HepG2 (cell line): ENCODE results near the gene PADI2. TPM values are rescaled to one million over a fixed set of nuclear protein-coding genes. Genes with fewer than 3 reads are reported as not detected.

Experiments used
- ATAC-seq: fragments of 200-7000 bp; cut with Tn5 transposase; 3 replicates; pipeline ENCODE4 v1.9.1; 2020; ENCODE audit warnings: mild to moderate bottlenecking, moderate library complexity
- BruUV-seq: library from RNA; stranded (reverse); fragments of 400-500 nt; replicated peaks from 2 replicates; lab custom pipeline; 2021; lab: Mats Ljungman, UMichigan
- CTCF ChIA-PET: fragments of 300-600 bp; formaldehyde crosslinking; extraction: SDS; loops from one replicate; lab custom pipeline; 2021; ENCODE audit warnings: low total read pairs, inconsistent platforms, low intra/inter-chr PET ratio; lab: Yijun Ruan, JAX
- POLR2A ChIA-PET: fragments of 350-600 bp; sonication (Branson Sonifier 250); formaldehyde crosslinking; loops from one replicate; lab custom pipeline; 2020; ENCODE audit warnings: antibody characterized with exemption, inconsistent platforms; lab: Yijun Ruan, JAX
- DNase-seq: peaks from one replicate; pipeline ENCODE4 v3.0.0-alpha.2; 2015; ENCODE audit warnings: low spot score
- FAIRE-seq: peaks from 3 replicates; lab custom pipeline; 2011; peaks lifted over from hg19 to GRCh38; lab: Jason Lieb, UNC
- H2AFZ ChIP-seq: one replicate; pipeline ENCODE4 v1.6.1; 2011; ENCODE audit warnings: low read length, inconsistent platforms
- H3K27ac ChIP-seq: fragments of 300-600 bp; 3 replicates; pipeline ENCODE4 v1.8.0; 2011; ENCODE audit warnings: mixed run types, mild to moderate bottlenecking, mixed read lengths, low read length, inconsistent platforms; ENCODE audit not compliant: insufficient read depth; ENCODE audit errors: extremely low read length
- H3K27me3 ChIP-seq, 2 experiments: fragments of 200-600 bp in 1 of 2; 2 replicates in 1 of 2; 3 replicates in 1 of 2; pipeline versions ENCODE4 v1.6.0 to v1.8.0; 2011; ENCODE audit warnings: low read length in 2 of 2, mild to moderate bottlenecking in 2 of 2, moderate library complexity in 2 of 2, inconsistent platforms in 1 of 2; ENCODE audit not compliant: insufficient read depth in 2 of 2, control insufficient read depth in 1 of 2
- H3K36me3 ChIP-seq, 2 experiments: fragments of 200-600 bp in 1 of 2; replicated peaks in 1 of 2; 2 replicates in 1 of 2; 3 replicates in 1 of 2; pipeline versions ENCODE4 v1.5.1 to v1.8.0; 2011; ENCODE audit warnings: low read length in 2 of 2, inconsistent platforms in 1 of 2; ENCODE audit not compliant: insufficient read depth in 2 of 2, control insufficient read depth in 1 of 2
- H3K4me1 ChIP-seq: 2 replicates; pipeline ENCODE4 v1.5.1; 2012; ENCODE audit warnings: low read length, inconsistent platforms; ENCODE audit not compliant: insufficient read depth
- H3K4me2 ChIP-seq: 2 replicates; pipeline ENCODE4 v1.6.0; 2011; ENCODE audit warnings: low read depth, low read length, inconsistent platforms
- H3K4me3 ChIP-seq, 3 experiments: fragments of 200-600 bp in 1 of 3; sonication (generic), shearing (Covaris generic) in 1 of 3; replicated peaks in 1 of 3; 2 replicates each; pipeline ENCODE4 v1.5.1; 2011 to 2016; ENCODE audit warnings: low read length in 3 of 3, inconsistent platforms in 2 of 3, low read depth in 2 of 3, mild to moderate bottlenecking in 2 of 3, control low read depth in 1 of 3, mixed read lengths in 1 of 3; ENCODE audit not compliant: insufficient read depth in 1 of 3
- H3K79me2 ChIP-seq: one replicate; pipeline ENCODE4 v1.6.1; 2011; ENCODE audit warnings: low read length, inconsistent platforms; ENCODE audit not compliant: insufficient read depth
- H3K9ac ChIP-seq: 2 replicates; pipeline ENCODE4 v1.6.0; 2011; ENCODE audit warnings: mild to moderate bottlenecking, low read depth, low read length, inconsistent platforms; ENCODE audit not compliant: insufficient read depth
- H3K9me3 ChIP-seq: 2 replicates; pipeline ENCODE4 v1.5.1; 2012; ENCODE audit warnings: mild to moderate bottlenecking, low read length
- H4K20me1 ChIP-seq: 2 replicates; pipeline ENCODE4 v1.6.0; 2011; ENCODE audit warnings: inconsistent platforms, mild to moderate bottlenecking, low read length, moderate library complexity; ENCODE audit not compliant: insufficient read depth
- RFXAP ChIP-seq: sonication (generic); formaldehyde crosslinking; IDR thresholded peaks from 2 replicates; pipeline ENCODE4 v1.4.0; 2020; ENCODE audit warnings: missing genetic modification reagents, borderline replicate concordance
- SAFB2 ChIP-seq: sonication (generic); formaldehyde crosslinking; IDR thresholded peaks from 2 replicates; pipeline ENCODE4 v1.5.1; 2020; ENCODE audit warnings: missing genetic modification reagents, low read depth, mild to moderate bottlenecking, borderline replicate concordance
- SNAPC5 ChIP-seq: sonication (generic); formaldehyde crosslinking; IDR thresholded peaks from 2 replicates; pipeline ENCODE4 v1.8.1; 2023; ENCODE audit warnings: mild to moderate bottlenecking, missing genetic modification reagents, borderline replicate concordance
- SP1 ChIP-seq, 2 experiments: fragments of 450-650 bp in 1 of 2; sonication (generic) in 1 of 2; formaldehyde crosslinking in 1 of 2; IDR thresholded peaks; 2 replicates each; pipeline versions ENCODE4 v1.4.0 to v1.6.1; 2016 to 2020; ENCODE audit warnings: missing genetic modification reagents in 1 of 2
- ZBTB10 ChIP-seq: sonication (generic); formaldehyde crosslinking; IDR thresholded peaks from 2 replicates; pipeline ENCODE4 v1.4.0; 2020; ENCODE audit warnings: missing genetic modification reagents, borderline replicate concordance
- ZBTB44 ChIP-seq: sonication (generic); formaldehyde crosslinking; IDR thresholded peaks from 2 replicates; pipeline ENCODE4 v1.4.0; 2020; ENCODE audit warnings: missing genetic modification reagents
- ZFP62 ChIP-seq: sonication (generic); formaldehyde crosslinking; IDR thresholded peaks from 2 replicates; pipeline ENCODE4 v1.4.0; 2020; ENCODE audit warnings: missing genetic modification reagents
- ZNF282 ChIP-seq: fragments of 450-650 bp; IDR thresholded peaks from 2 replicates; pipeline ENCODE4 v1.6.1; 2018; ENCODE audit not compliant: partially characterized antibody
- ZNF503 ChIP-seq: sonication (generic); formaldehyde crosslinking; IDR thresholded peaks from 2 replicates; pipeline ENCODE4 v1.4.0; 2020; ENCODE audit warnings: missing genetic modification reagents
- ZNF710 ChIP-seq: sonication (generic); formaldehyde crosslinking; IDR thresholded peaks from 2 replicates; pipeline ENCODE4 v1.5.0; 2020; ENCODE audit warnings: mild to moderate bottlenecking, missing genetic modification reagents, borderline replicate concordance
- ZNF766 ChIP-seq: sonication (generic); formaldehyde crosslinking; IDR thresholded peaks from 2 replicates; pipeline ENCODE4 v1.5.0; 2020; ENCODE audit warnings: missing genetic modification reagents, borderline replicate concordance
- ZNF891 ChIP-seq: sonication (generic); formaldehyde crosslinking; IDR thresholded peaks from 2 replicates; pipeline ENCODE4 v1.5.0; 2020; ENCODE audit warnings: mild to moderate bottlenecking, missing genetic modification reagents
- ZSCAN21 ChIP-seq: sonication (generic); formaldehyde crosslinking; IDR thresholded peaks from 2 replicates; pipeline ENCODE4 v1.8.0; 2022; ENCODE audit warnings: mild to moderate bottlenecking, missing genetic modification reagents, moderate library complexity, borderline replicate concordance
- ZSCAN22 ChIP-seq: sonication (generic); formaldehyde crosslinking; IDR thresholded peaks from 2 replicates; pipeline ENCODE4 v1.4.0; 2020; ENCODE audit warnings: mild to moderate bottlenecking, missing genetic modification reagents
- WGBS: methylation state at CpG from one replicate; pipeline ENCODE4 v1.1.6; 2017; ENCODE audit warnings: low lambda C conversion rate; 5-methylcytosine and 5-hydroxymethylcytosine counted together
- in situ Hi-C: cut with HindIII; loops from 2 replicates; pipeline ENCODE4 v1.10.0; 2017; ENCODE audit warnings: low pct_unique_long_range_greater_than_20kb; ENCODE audit not compliant: extremely low pct_ligation_motif_present
- intact Hi-C: fragments of 100-400 bp; cut with micrococcal nuclease; formaldehyde crosslinking; loops from one replicate; pipeline ENCODE4 v1.10.0; 2022; ENCODE audit not compliant: unreplicated experiment
- polyA plus RNA-seq, 8 experiments: library from polyadenylated mRNA; depleted of rRNA in 3 of 8; stranded (reverse) in 7 of 8; unstranded in 1 of 8; fragments of >200 nt; fragmentation: Illumina TruSeq in 4 of 8; extraction: Trizol in 4 of 8; gene quantifications; 2 replicates each; pipeline versions ENCODE4 v1.2.1 to v1.2.3, GENCODE V29; 2011 to 2016; ENCODE audit warnings: low read depth in 4 of 8, missing spikeins in 1 of 8, mixed read lengths in 1 of 8; ENCODE audit not compliant: insufficient read depth in 1 of 8
- total RNA-seq, 5 experiments: library from RNA; depleted of rRNA; stranded (reverse); fragments of >200 nt; fragmentation: Illumina TruSeq; extraction: Trizol; gene quantifications; 2 replicates each; pipeline ENCODE4 v1.2.3, GENCODE V29; 2016; ENCODE audit warnings: low read depth in 1 of 5

PADI2 gene
- total and polyA plus RNA-seq, 2 of the 13 experiments (the other 11 are each of a cell fraction or from before 2014, with no cell fraction given) = not detected

GRCh38 chr1:17161926-17162800, 42.9 kb upstream of the PADI2 start:
- Histone ChIP-seq H3K4me2 (no peak overlapping the region), H3K27me3 (0 out of 5 replicates have a peak, but pooled peaks cover 2 to 8% of the 10 kb centered on the region in 2 experiments), H3K4me1 (no peaks in the 10 kb centered on the region), H3K9ac (no peak overlapping the region), H2AFZ (no peak overlapping the region), H3K4me3 (no peak overlapping the region), H3K79me2 (no peaks in the 10 kb centered on the region), H3K36me3 (no peaks in the 10 kb centered on the region), H3K9me3 (no peaks in the 10 kb centered on the region), H4K20me1 (no peaks in the 10 kb centered on the region), H3K27ac (no peak overlapping the region)
- intact Hi-C loops = no loop called here
- no TSS peak for BruUV-seq
- POLR2A ChIA-PET = no interaction called here
- ATAC-seq = no peak
- CTCF ChIA-PET = no interaction called here
- FAIRE-seq = no peak
- DNase-seq = no peak
- in situ Hi-C loops = no loop called here
- 11% methylated on average over 8 of the region's 20 CpGs for WGBS
- TF ChIP-seq ZSCAN21 (CRISPR knock-in tag) (no peak), ZNF282 (no peak), ZSCAN22 (CRISPR knock-in tag) (no peak), RFXAP (CRISPR knock-in tag) (no peak), SNAPC5 (CRISPR knock-in tag) (no peak), SAFB2 (CRISPR knock-in tag) (no peak), ZFP62 (CRISPR knock-in tag) (no peak), ZBTB10 (CRISPR knock-in tag) (no peak), ZBTB44 (CRISPR knock-in tag) (no peak), ZNF766 (CRISPR knock-in tag) (no peak), ZNF503 (CRISPR knock-in tag) (no peak), SP1 (IDR thresholded peaks at IDR 0.05) (no peak), SP1 (CRISPR knock-in tag; IDR thresholded peaks at IDR 0.05) (no peak), ZNF710 (CRISPR knock-in tag) (no peak), ZNF891 (no peak)
